DMS114 treated with DMSO at 0.1 percent for 48 hours (cell line): ENCODE data around the gene IRGC.
"Not testable (repeated sequence)": the region's sequence is repeated elsewhere in the genome, so short reads cannot be mapped to it uniquely, and the experiment has no call there.

Source experiments
- DNase-seq: peaks from one replicate; lab custom pipeline; 2025; ENCODE audit not compliant: unreplicated experiment; lab: John Stamatoyannopoulos, UW

The IRGC gene

DNA sequence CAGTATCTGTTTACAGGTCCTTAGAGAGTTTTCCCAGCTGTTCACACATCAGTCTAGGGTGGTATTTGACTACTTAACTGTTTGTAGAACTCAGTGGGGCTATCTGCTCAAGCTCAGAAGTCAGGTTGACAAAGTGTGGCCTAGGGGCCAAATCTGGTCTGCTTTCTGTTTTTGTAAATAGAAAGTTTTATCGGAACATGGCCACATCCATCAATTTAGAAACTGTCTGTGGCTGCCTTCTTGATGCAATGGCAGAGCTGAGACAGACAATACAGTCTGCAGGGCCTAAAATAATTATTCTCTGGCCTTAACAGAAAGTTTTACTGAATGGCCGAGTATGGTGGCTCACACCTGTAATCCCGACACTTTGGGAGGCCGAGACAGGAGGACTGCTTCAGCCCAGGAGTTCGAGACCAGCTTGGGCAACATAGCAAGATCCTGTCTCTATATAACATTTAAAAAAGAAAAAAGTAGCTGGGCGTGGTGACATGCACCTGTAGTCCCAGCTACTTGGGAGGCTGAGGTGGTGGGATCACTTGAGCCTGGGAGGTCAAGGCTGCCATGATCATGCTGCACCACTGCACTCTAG, 36.5 kb downstream of the IRGC start:
- DNase-seq = no peak

DNA sequence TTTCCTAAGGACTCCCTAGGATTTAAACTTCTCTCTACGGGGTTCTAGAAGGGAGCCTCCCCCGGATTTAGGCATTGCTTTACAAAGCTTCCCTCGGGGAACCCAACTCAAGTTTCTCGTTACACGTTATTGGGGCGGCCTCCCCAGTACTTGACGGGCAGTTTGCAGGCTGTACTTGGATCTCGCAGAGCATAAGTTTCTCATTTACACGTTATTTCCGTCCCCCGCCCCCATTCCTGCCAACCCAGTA, 38.3 kb downstream of the IRGC start:
- DNase-seq = no peak

DNA sequence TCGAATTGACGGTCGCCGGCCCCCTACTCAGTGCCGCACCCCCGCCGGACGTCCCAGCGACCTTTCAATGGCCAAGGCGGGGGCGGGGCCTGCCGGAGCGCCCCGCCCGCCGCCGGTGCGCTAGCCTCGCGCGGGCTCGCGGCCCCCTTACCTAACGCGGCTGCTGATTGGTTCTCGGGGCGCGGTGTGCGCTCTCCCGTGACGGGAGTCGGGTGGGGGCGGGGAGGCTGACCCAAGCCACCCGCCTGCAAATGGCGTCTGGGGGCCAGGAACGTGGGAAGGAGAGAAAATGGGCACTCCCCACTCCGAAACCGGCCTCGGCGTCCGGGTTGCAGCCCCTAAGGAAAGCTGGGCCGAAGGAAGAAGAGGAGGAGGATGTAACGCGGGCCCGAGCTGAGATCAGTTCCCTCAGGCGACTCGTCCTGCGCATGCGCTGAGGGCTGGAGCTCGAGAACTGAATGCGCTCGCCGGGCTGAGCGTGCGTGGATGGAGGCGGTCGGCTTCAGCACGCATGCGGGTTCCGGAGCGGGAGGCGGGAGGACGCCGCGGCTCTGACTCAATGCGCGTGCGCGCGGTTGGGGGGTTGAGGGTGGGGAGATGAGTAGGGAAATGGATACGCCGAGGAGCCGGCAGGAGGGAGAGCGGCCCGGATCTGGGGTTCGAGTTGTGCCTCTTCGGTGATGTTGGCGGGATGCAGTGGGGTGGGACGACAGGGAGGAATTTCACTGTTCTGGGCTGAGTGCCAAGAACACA, 38.8 kb downstream of the IRGC start, which contains the start of gene SMG9:
SMG9 (minus strand) TSS at position 460 of the 753 bp plus-strand sequence. CDS start 4,221 bp downstream, outside the sequence.
- peak; percentile 76 for DNase-seq

- DNase-seq = peak; percentile 63
Measured at GRCh38 chr19:43755256-43755801, 39.5 kb downstream of the IRGC start.

DNA sequence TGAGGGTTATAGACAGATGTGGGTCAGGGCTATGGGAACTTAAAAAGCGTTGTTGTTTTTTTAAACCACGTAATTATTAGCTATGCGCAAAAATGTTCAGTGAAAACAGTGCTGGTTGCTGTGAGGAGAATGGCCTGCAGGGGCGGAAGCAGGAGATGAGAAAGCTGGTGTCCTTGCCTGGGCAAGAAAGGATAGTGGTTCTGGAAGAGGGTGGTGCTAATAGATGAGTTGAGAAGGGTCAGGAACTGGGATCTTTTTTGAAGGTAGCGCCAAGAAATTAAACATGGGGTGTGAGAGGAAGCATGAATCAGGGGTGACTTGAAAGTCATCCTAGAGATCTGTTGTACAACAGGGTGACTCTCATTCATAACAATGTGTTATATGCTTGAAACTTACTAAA, 43.6 kb downstream of the IRGC start:
- DNase-seq = peak; percentile 10

DNA sequence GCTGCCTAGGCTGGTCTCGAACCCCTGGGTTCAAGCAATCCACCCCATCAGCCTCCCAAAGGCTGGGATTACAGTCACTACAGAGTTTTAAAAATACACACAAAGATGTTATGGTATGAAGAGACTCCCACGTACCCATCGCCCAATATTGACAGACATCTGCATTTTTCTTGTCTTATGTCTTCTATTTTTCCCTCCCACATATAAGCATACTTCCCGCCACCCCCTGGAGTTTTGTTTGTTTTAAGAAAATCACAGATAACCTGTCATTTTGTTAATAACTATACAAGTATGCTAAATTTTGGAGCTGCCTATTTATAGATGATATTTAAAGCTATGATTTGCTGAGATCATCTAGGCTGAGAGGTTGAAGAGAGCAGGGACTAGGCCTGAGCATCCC, 45.1 kb downstream of the IRGC start:
- no peak for DNase-seq

DNA sequence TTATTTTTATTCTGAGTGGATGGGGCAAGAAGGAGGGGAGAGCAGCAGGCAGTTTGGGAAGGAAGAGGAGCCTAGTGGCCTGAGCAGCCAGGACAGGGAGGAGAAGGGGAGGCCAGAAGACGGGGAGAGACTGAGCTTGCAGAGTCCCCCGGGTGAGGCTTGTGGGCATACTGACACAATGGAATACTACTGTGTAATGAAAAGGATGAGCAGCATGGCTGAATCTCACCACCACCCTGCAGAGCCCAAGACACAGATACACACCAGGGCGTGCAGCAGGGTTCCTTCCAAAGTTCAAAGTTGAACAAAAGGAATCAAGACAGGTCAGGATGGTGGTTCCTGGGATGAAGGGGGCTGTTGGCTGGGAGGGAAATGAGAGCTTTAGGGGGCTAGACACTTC, 46.9 kb downstream of the IRGC start:
- no peak for DNase-seq

DNA sequence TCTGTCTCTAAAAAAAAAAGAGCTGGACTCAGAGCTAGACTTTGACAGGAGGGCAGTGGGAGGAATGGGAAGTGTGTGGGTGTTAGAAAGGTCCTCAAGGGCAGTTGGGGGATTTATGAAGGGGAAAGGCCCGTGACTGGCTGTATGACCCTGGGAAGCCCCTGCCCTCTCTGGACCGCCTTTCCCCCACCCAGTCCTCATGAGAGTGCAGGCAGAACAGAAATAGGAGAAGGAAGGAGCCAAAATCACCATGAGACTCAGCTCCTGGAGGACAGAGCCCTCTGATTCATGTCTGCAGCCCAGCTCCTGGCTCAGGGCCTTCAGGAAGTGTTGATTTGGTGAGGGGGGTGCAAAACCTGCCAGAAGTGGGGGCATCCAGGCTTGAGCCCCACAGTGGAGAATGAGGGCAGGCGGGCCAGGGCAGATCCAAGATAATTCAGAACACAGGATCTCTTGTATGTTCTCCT, 47.6 kb downstream of the IRGC start:
- DNase-seq = no peak

GRCh38 chr19:43764684-43765083, 48.8 kb downstream of the IRGC start:
- not testable (repeated sequence) for DNase-seq

- no peak for DNase-seq
Measured at GRCh38 chr19:43765109-43765876, 49.4 kb downstream of the IRGC start.

- no peak for DNase-seq
Measured at GRCh38 chr19:43766755-43767043, 50.8 kb downstream of the IRGC start.

GRCh38 chr19:43767316-43767715, 51.4 kb downstream of the IRGC start:
- no peak for DNase-seq

DNA sequence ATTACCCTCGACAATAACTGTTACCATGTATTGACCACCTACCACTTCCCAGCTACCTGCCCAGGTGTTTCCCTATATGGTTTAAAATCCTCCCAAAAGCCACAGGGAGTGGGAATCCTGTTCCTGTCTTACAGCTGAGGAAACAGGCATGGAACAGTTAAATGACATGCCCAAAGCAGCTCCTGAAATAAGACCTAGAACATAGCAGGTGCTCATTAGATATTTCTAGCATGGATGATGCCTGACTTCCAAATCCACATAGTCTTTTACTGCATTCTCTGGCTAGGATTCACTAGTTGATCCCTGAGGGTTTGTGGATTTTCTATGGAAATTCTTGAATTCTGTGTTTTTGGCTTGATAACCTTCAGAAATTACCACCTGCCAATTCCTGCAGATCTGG, 51.9 kb downstream of the IRGC start:
- no peak for DNase-seq

- no peak for DNase-seq
Measured at GRCh38 chr19:43768273-43769050, 52.6 kb downstream of the IRGC start.

DNA sequence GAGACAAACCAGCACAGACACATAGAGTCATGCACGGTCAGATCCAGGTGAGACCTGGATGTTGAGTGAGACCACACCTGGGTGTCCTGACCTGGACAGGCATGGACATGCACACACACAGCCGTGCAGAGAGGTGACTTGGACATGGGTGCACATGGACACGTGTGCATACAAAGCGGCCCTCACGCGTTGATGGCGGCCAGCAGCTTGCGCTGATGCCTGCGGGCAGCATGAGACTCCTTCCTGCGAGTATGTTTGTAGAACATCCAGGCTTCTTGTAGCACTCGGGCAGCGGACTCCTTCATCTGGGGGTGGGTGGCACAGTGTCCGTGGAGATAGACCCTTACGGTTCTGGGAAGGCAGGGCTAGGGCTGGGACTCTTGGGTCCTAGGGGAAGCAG, 53.4 kb downstream of the IRGC start:
- no peak for DNase-seq
